Thoracic aorta (tissue), 2 donors: Measurements from ENCODE around the gene LMX1A. TPM values are rescaled to one million over a fixed set of nuclear protein-coding genes. Genes with fewer than 3 reads are reported as not detected.

ENCODE experiments used
- ATAC-seq: fragments of 150-250 bp; one replicate; pipeline ENCODE4 v1.8.0; 2017; ENCODE audit warnings: low read depth; ENCODE audit not compliant: insufficient number of reproducible peaks, low FRiP score
- DNase-seq: peaks from one replicate; pipeline ENCODE4 v3.0.0-alpha.2; 2020; ENCODE audit warnings: low spot score
- H3K27ac ChIP-seq, 2 donors: fragments of 200-600 bp; sonication (generic); 1 replicate in 1 of 2; 2 replicates in 1 of 2; pipeline ENCODE4 v1.5.1; 2016; ENCODE audit warnings: mild to moderate bottlenecking in 2 of 2, moderate library complexity in 2 of 2
- H3K27me3 ChIP-seq: fragments of 200-600 bp; sonication (generic); replicated peaks from 2 replicates; pipeline ENCODE4 v1.6.0; 2016; ENCODE audit warnings: mild to moderate bottlenecking; ENCODE audit not compliant: insufficient read depth
- H3K36me3 ChIP-seq: fragments of 200-600 bp; sonication (generic); one replicate; pipeline ENCODE4 v1.5.1; 2016
- H3K4me1 ChIP-seq, 2 donors: fragments of 200-600 bp; sonication (generic); 1 replicate in 1 of 2; 2 replicates in 1 of 2; pipeline versions ENCODE4 v1.5.1 to v1.6.0; 2016; ENCODE audit warnings: low read depth in 2 of 2, mild to moderate bottlenecking in 1 of 2; ENCODE audit not compliant: control insufficient read depth in 1 of 2
- H3K4me3 ChIP-seq: fragments of 200-600 bp; sonication (generic); 2 replicates; pipeline ENCODE4 v1.5.1; 2016; ENCODE audit warnings: mild to moderate bottlenecking
- H3K9me3 ChIP-seq: fragments of 200-600 bp; sonication (generic); 2 replicates; pipeline ENCODE4 v1.5.1; 2016
- total RNA-seq, 2 donors: library from RNA; depleted of rRNA; stranded (reverse); fragments of >200 nt; gene quantifications; one replicate each; pipeline versions ENCODE4 v1.1.0 to v1.2.3, GENCODE V29; 2016
- TF ChIP-seq, protein P1 (sequence below): fragments of 200-600 bp; sonication (generic); IDR thresholded peaks from one replicate; pipeline ENCODE4 v1.5.1; 2019; ENCODE audit warnings: antibody characterized with exemption

Gene LMX1A
- total RNA-seq, 2 donors from 2014 or later = 0.68 TPM; not detected in 1

DNA sequence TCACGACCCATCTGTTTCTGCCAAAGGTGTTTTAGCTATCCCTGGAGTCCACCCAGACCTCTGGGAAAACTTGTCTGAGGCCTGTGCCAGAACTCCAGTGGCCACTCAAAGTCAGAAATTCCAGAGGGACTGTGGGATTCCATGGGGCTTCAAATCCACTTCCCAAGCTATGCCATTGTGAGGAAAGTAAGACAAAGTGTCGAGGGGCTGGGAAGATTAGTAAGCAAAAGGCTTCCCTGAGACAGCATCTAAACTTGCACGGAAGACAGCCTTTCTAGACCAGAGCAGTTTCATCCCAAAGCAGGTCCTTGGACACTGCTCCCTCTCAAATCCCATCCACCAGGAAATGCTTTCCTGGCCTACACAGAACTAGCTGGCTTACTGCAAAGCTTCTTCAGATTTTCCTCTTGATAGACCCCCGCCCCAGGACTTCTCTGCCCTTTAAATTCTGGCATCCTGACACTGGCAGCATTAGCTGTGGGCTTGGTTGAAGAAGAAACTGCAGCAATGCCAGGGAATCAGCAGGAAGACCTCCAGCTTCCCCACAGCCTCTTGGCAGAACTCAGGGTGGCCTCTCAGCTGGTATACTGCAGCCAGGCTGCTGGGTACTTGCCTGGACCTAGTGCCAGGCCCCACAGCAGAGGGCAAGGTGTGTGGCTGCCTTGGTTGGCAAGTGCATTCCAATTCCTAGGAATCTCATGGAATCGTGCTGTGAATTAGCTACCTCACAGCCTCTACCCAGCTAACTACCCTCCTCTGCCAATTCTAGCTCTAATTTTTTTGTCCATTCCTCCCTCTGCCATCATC lies 27.3 kb upstream of the LMX1A start:
- Histone ChIP-seq H3K27me3 (no peaks in the 10 kb centered on the region), H3K4me3 (no peak overlapping the region), H3K27ac (peak overlapping the region in 1 of 2 donors; percentile 17), H3K4me1 (peaks cover 0 to 12% of the 10 kb centered on the region in 2 donors), H3K36me3 (no peaks in the 10 kb centered on the region), H3K9me3 (no peaks in the 10 kb centered on the region)
- DNase-seq (no peak), ATAC-seq (no peak)
- TF ChIP-seq, protein P1, sequence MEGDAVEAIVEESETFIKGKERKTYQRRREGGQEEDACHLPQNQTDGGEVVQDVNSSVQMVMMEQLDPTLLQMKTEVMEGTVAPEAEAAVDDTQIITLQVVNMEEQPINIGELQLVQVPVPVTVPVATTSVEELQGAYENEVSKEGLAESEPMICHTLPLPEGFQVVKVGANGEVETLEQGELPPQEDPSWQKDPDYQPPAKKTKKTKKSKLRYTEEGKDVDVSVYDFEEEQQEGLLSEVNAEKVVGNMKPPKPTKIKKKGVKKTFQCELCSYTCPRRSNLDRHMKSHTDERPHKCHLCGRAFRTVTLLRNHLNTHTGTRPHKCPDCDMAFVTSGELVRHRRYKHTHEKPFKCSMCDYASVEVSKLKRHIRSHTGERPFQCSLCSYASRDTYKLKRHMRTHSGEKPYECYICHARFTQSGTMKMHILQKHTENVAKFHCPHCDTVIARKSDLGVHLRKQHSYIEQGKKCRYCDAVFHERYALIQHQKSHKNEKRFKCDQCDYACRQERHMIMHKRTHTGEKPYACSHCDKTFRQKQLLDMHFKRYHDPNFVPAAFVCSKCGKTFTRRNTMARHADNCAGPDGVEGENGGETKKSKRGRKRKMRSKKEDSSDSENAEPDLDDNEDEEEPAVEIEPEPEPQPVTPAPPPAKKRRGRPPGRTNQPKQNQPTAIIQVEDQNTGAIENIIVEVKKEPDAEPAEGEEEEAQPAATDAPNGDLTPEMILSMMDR = no peak

DNA sequence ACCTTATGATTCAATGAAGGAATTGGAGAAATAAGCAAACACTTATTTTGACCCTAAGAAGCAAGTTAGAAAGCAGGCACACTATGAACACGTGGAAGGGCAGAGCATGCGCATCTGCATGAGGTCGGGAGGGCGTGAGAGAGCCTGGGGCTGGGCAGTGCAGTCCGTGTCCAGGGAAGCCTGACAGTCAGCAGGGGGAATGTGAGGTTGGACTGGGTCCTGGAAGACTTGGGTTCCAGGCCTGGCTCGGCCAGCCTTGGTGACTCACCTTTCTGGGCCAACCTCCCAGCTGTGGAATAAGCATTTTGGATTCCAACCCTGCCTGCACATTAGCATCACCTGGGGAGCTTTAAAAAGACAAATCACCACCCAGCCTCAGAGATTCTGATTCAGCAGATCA lies 26.6 kb upstream of the LMX1A start:
- no peaks in the 10 kb centered on the region for H3K27me3 ChIP-seq
- DNase-seq (peak; percentile 31), ATAC-seq (peak; percentile 30)
- H3K36me3 ChIP-seq = no peaks in the 10 kb centered on the region
- no peak overlapping the region for H3K27ac ChIP-seq
- H3K4me3 ChIP-seq = no peak overlapping the region
- H3K9me3 ChIP-seq = no peaks in the 10 kb centered on the region
- TF ChIP-seq, protein P1 = no peak
- H3K4me1 ChIP-seq = peaks cover 0 to 12% of the 10 kb centered on the region in 2 donors

DNA sequence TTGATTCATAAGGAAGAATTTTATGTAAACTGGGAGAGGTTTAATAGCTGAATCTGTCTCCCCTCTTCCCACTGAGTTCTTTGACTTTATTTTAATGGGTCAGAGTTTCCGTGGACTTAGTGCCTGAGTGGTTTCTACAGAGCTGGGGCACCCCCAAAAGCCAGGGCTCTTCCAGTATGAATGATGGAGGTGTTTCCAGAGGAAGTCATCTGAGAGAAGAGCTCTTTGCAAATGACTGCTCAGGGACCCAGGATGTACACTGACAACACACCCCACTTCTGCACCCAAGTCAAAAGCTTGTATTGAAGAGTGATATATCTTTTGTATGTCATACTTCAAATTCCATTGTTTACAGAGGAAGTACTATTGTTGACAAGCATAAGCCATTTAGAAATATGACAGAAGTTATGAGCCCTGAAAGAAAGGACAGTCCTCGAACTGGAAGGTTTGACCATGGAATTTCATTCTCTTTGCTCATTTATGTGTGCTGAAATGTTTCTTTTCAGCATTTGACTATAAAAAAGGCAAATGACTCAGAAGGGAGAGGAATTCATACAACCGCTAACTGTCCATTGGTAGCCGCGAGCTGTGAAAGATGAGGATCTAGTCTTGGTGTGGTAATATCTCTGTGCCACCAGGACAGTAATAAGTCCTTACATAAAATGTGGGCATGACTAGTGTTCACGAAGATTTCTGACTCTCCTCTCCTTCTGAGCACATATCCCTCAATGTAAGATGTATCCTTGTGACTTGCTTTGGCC lies 25.4 kb upstream of the LMX1A start:
- no peak for ATAC-seq
- DNase-seq = no peak
- no peak overlapping the region for H3K27ac ChIP-seq

DNA sequence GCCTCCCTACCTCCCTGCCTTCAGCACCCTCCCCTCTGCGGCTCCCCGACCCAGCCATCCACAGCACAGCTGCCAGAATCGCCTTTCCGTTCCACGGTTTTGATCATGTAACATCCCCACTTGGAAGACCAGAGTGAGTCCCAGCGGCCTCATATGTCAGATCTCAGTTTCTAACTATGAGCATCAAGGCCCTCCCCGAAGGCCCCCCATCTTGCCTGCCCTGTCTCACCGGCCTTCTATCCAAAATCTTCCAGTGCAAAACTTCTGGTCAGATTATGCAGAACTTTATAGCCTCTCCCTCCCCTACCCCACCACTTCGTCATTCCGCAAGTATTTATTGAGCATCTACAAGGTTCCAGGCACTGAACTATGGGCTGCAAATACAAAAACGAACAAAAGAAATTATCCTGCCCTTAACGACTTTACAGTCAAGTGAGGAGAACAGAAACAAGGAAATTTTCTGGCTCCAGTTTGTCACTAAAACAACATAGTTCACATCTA lies 20.3 kb upstream of the LMX1A start:
- no peaks in the 10 kb centered on the region for H3K27me3 ChIP-seq
- H3K36me3 ChIP-seq = no peaks in the 10 kb centered on the region
- peak overlapping the region; percentile 68 for H3K4me3 ChIP-seq
- TF ChIP-seq, protein P1 = no peak
- ATAC-seq (peak; percentile 24), DNase-seq (no peak)
- peaks cover 0 to 17% of the 10 kb centered on the region in 2 donors for H3K4me1 ChIP-seq
- peak overlapping the region in 1 of 2 donors; percentile 39 for H3K27ac ChIP-seq
- H3K9me3 ChIP-seq = no peaks in the 10 kb centered on the region

More for the DNA sequence above, 25.4 kb upstream of the LMX1A start:
- Histone ChIP-seq H3K36me3 (no peaks in the 10 kb centered on the region), H3K9me3 (no peaks in the 10 kb centered on the region), H3K4me3 (no peak overlapping the region), H3K27me3 (no peaks in the 10 kb centered on the region), H3K4me1 (peaks cover 0 to 15% of the 10 kb centered on the region in 2 donors)
- TF ChIP-seq, protein P1 = no peak
